ENCODE measurements around the gene ULBP1.

DNA sequence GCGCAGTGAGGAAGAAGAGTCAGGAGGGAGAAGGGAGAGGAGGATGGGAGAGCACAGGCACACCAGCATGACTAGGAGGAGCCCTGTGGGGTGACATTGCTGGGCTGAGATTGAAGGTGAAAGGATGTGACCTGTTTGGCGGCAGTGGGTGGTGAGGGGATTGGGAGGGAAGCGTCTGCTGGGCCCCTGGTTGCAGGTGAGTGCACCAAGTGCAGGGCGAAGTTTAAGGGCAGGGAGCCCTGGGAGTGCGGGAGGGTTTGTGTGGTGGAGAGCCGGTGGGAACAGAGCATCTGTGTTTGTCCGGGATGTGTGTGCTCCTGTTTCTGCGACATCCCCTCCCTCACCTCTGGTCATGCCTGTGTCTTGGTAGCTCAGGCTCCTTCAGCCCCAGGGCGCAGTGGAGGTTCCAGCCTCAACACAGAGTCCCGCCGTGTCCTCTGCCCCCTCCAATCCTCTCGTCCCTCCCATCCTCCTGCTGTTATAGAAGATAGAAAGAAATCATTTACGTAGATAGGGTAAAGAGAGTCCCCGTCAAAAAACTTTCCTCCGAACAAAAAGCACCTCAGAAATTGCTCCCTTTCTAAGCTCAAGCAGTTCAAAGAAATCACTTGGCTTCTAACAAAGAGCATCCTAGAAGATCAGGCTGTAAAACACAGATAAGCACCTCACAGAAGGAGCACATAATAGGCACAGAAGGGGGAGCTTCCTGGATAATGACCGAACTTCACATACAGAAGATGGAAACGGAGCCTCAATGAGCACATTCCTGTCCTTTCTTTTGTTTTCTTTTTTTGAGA is 25.0 kb downstream of the ULBP1 start:
- TF ChIP-seq, protein P1, sequence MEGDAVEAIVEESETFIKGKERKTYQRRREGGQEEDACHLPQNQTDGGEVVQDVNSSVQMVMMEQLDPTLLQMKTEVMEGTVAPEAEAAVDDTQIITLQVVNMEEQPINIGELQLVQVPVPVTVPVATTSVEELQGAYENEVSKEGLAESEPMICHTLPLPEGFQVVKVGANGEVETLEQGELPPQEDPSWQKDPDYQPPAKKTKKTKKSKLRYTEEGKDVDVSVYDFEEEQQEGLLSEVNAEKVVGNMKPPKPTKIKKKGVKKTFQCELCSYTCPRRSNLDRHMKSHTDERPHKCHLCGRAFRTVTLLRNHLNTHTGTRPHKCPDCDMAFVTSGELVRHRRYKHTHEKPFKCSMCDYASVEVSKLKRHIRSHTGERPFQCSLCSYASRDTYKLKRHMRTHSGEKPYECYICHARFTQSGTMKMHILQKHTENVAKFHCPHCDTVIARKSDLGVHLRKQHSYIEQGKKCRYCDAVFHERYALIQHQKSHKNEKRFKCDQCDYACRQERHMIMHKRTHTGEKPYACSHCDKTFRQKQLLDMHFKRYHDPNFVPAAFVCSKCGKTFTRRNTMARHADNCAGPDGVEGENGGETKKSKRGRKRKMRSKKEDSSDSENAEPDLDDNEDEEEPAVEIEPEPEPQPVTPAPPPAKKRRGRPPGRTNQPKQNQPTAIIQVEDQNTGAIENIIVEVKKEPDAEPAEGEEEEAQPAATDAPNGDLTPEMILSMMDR (IDR thresholded peaks at IDR 0.05): no peak
- TF ChIP-seq POLR2A (IDR thresholded peaks at IDR 0.05): no peak
